ENCODE results near the gene TBC1D22B. TPM values are rescaled to one million over a fixed set of nuclear protein-coding genes. Genes with fewer than 3 reads are reported as not detected.
A peak's percentile ranks its signal among the peaks of the same experiment; 100 is the strongest.

The TBC1D22B gene
- total and polyA plus RNA-seq, 2 donors (not counting 3 experiments of a cell fraction or from before 2014, with no cell fraction given): 13.1 to 13.6 TPM

DNA sequence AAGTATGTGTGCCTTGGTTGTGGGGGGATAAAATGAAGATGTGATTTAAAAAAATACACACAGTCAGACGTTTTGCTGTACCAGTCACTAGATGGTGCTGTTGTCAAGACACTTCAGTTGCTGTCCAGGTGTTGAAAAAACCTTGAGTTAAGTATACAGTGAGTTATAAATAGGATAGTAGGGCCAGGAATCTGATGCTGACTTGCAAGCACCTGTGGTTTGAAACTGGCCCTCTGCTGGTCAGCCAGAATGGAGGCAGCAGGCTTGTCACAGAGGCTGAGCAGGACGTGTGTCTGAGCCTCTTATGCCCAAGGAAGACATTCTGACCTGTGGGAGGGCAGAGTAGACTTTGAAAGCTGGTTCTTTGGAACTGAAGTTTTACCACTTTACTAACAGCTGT is 124.0 kb downstream of the TBC1D22B start:
- dilution Hi-C loops (cut with MboI; ENCODE audit: extremely low pct_ligation_motif_present, low sequenced_read_pairs): no loop called here
- no TSS peak for BruUV-seq (replicated peaks)

More for the DNA sequence above, 124.0 kb downstream of the TBC1D22B start:
- Histone ChIP-seq H4K20me1 (replicated peaks; ENCODE audit: control insufficient read depth, extremely low read depth, insufficient read depth, low read length) (no peaks in the 10 kb centered on the region), H3K4me1 (ENCODE audit: control insufficient read depth, extremely low read depth, insufficient read depth, low read length) (no peaks in the 10 kb centered on the region), H3K4me2 (ENCODE audit: insufficient read depth, low read length) (no peak overlapping the region), H3K9ac (replicated peaks; ENCODE audit: extremely low read depth, insufficient read depth, low read length) (no peak overlapping the region), H3K9me1 (replicated peaks; ENCODE audit: control insufficient read depth, extremely low read depth, insufficient read depth, low read length) (no peaks in the 10 kb centered on the region), H3K79me2 (ENCODE audit: control insufficient read depth, insufficient read depth, low read length) (no peaks in the 10 kb centered on the region), H2AFZ (ENCODE audit: low read depth, low read length) (no peak overlapping the region), H3K27me3 (ENCODE audit: control insufficient read depth in 2 of 2, insufficient read depth in 2 of 2, low read length in 2 of 2) (no peaks in the 10 kb centered on the region), H3K4me3 (replicated peaks in 1 of 3; ENCODE audit: insufficient read depth in 1 of 3, low read depth in 1 of 3, low read length in 3 of 3) (no peak overlapping the region), H3K36me3 (ENCODE audit: control insufficient read depth in 2 of 2, extremely low read depth in 1 of 2, insufficient read depth in 2 of 2, low read length in 2 of 2) (peaks cover 0 to 4% of the 10 kb centered on the region in 2 experiments), H3K27ac (ENCODE audit: insufficient read depth, low read depth, low read length) (no peak overlapping the region), H3K9me3 (replicated peaks; ENCODE audit: control insufficient read depth, insufficient read depth, low read length) (no peaks in the 10 kb centered on the region)
- intact Hi-C loops (cut with micrococcal nuclease): no loop called here
- TF ChIP-seq MAX (IDR thresholded peaks at IDR 0.05; ENCODE audit: insufficient read depth, insufficient read length) (no peak), POLR2A (IDR thresholded peaks at IDR 0.05; ENCODE audit: low read depth, low read length) (no peak), GATA2 (IDR thresholded peaks at IDR 0.05; ENCODE audit: insufficient read depth, insufficient read length, low read depth, low read length) (no peak), CTCF (IDR thresholded peaks at IDR 0.05; ENCODE audit: extremely low read depth in 1 of 2, insufficient read depth in 1 of 2, low read depth in 1 of 2, low read length in 2 of 2) (peak; percentile 45 to 52), POLR2AphosphoS5 (IDR thresholded peaks at IDR 0.05; ENCODE audit: insufficient read depth, low read depth, low read length) (no peak), MYC (IDR thresholded peaks at IDR 0.05; ENCODE audit: low read depth, low read length) (no peak), JUN (IDR thresholded peaks at IDR 0.05; ENCODE audit: borderline replicate concordance, insufficient read depth, insufficient read length, low read depth) (no peak), FOS (IDR thresholded peaks at IDR 0.05; ENCODE audit: borderline replicate concordance, insufficient read depth, low read length) (no peak)
- FAIRE-seq: peak; percentile 79
- ChIA-PET POLR2A (no interaction called here), CTCF (interaction anchor here (1.0 to 1.9 kb wide), 10 partner anchors 9 to 1190 kb away, joined by 3 to 12 read pairs (median 4); no protein-coding TSS in a partner anchor)
- peak; percentile 60 for DNase-seq (ENCODE audit: low read depth, low spot score)

Small RNA genes lying within 50 kb of the gene (small RNA-seq; reads per million reads assigned to genes)
- gene AL096712.1 (ENCODE audit: insufficient read depth, insufficient read length, low read depth, low replicate concordance): not detected
- not detected for gene RN7SL273P (ENCODE audit: insufficient read depth, insufficient read length, low read depth, low replicate concordance)

Other genes with a start within 250 kb of the TBC1D22B start
- 10.5 and 11.3 TPM in 2 replicates for gene PIM1, start 87.6 kb upstream of the TBC1D22B start, total RNA-seq
- 6.8 and 9.2 TPM in 2 replicates for gene PIM1, start 87.6 kb upstream of the TBC1D22B start, polyA plus RNA-seq
- 6.5 and 6.8 TPM in 2 replicates for gene TMEM217, start 372 bp downstream of the TBC1D22B start, total RNA-seq
- 15.8 and 27.5 TPM in 2 replicates for gene TMEM217, start 372 bp downstream of the TBC1D22B start, polyA plus RNA-seq
- gene RNF8, start 96.2 kb downstream of the TBC1D22B start, total RNA-seq: 26.2 and 27.3 TPM in 2 replicates
- 11.3 and 16.6 TPM in 2 replicates for gene RNF8, start 96.2 kb downstream of the TBC1D22B start, polyA plus RNA-seq
- 36.4 and 38.0 TPM in 2 replicates for gene CMTR1, start 175.4 kb downstream of the TBC1D22B start, total RNA-seq
- gene CMTR1, start 175.4 kb downstream of the TBC1D22B start, polyA plus RNA-seq: 16.9 and 19.5 TPM in 2 replicates
- gene CCDC167, start 242.1 kb downstream of the TBC1D22B start, total RNA-seq: 46.6 and 52.7 TPM in 2 replicates
- gene CCDC167, start 242.1 kb downstream of the TBC1D22B start, polyA plus RNA-seq: 84.8 and 105 TPM in 2 replicates

Data from endothelial cell of umbilical vein (primary cell).